DOHH2 (cell line): ENCODE results near the gene BICC1.

Experiments
- H3F3A ChIP-seq: fragments of 200-600 bp; sonication (generic), shearing (Covaris generic); 2 replicates; pipeline ENCODE4 v1.6.0; 2016; ENCODE audit warnings: antibody characterized with exemption, mild to moderate bottlenecking; ENCODE audit not compliant: control insufficient read depth, insufficient read depth
- H3K27ac ChIP-seq: fragments of 200-600 bp; sonication (generic); 2 replicates; pipeline ENCODE4 v1.5.1; 2014; ENCODE audit warnings: low read depth, mild to moderate bottlenecking, low read length, moderate library complexity
- H3K27me3 ChIP-seq: fragments of 200-600 bp; sonication (generic); 2 replicates; pipeline ENCODE4 v1.6.1; 2014; ENCODE audit warnings: mild to moderate bottlenecking, low read length, mixed read lengths; ENCODE audit not compliant: control insufficient read depth
- H3K36me3 ChIP-seq: fragments of 200-600 bp; sonication (generic); 2 replicates; pipeline ENCODE4 v1.6.1; 2014; ENCODE audit warnings: mild to moderate bottlenecking, low read length, moderate library complexity, mixed read lengths; ENCODE audit not compliant: control insufficient read depth
- H3K4me1 ChIP-seq: fragments of 200-600 bp; sonication (generic); 2 replicates; pipeline ENCODE4 v1.6.1; 2014; ENCODE audit warnings: mild to moderate bottlenecking, low read length, mixed read lengths; ENCODE audit not compliant: control insufficient read depth
- H3K4me2 ChIP-seq: fragments of 200-600 bp; sonication (generic); 2 replicates; pipeline ENCODE4 v1.6.0; 2014; ENCODE audit warnings: mild to moderate bottlenecking, low read length, moderate library complexity
- H3K4me3 ChIP-seq: fragments of 200-600 bp; sonication (generic); 2 replicates; pipeline ENCODE4 v1.5.1; 2014; ENCODE audit warnings: mild to moderate bottlenecking, low read length, mixed read lengths
- H3K79me2 ChIP-seq: fragments of 200-600 bp; sonication (generic); 2 replicates; pipeline ENCODE4 v1.6.1; 2014; ENCODE audit warnings: mild to moderate bottlenecking, low read length, mixed read lengths; ENCODE audit not compliant: control insufficient read depth
- H3K9me2 ChIP-seq: fragments of 200-600 bp; sonication (generic); replicated peaks from 2 replicates; pipeline ENCODE4 v1.6.1; 2014; ENCODE audit warnings: mild to moderate bottlenecking, low read length, mixed read lengths; ENCODE audit not compliant: control insufficient read depth
- H3K9me3 ChIP-seq: fragments of 200-600 bp; sonication (generic); 2 replicates; pipeline ENCODE4 v1.6.1; 2014; ENCODE audit warnings: antibody characterized with exemption, low read length, mixed read lengths; ENCODE audit not compliant: control insufficient read depth, insufficient read depth
- H4K20me1 ChIP-seq: fragments of 200-600 bp; sonication (generic); 2 replicates; pipeline ENCODE4 v1.6.0; 2014; ENCODE audit warnings: low read depth, mild to moderate bottlenecking, antibody characterized with exemption, low read length, moderate library complexity; ENCODE audit not compliant: control insufficient read depth, insufficient read depth
- EZH2phosphoT487 ChIP-seq: fragments of 200-600 bp; sonication (generic); IDR thresholded peaks from 2 replicates; pipeline ENCODE4 v1.6.1; 2017; ENCODE audit warnings: borderline replicate concordance, mild to moderate bottlenecking, antibody characterized with exemption, low read length, moderate library complexity, mixed read lengths
- TF ChIP-seq, protein P1 (sequence below): fragments of 200-600 bp; sonication (generic); IDR thresholded peaks from one replicate; pipeline ENCODE4 v1.5.1; 2014; ENCODE audit warnings: antibody characterized with exemption, mild to moderate bottlenecking, low read depth, low read length; ENCODE audit not compliant: poor library complexity, severe bottlenecking

Gene BICC1

DNA sequence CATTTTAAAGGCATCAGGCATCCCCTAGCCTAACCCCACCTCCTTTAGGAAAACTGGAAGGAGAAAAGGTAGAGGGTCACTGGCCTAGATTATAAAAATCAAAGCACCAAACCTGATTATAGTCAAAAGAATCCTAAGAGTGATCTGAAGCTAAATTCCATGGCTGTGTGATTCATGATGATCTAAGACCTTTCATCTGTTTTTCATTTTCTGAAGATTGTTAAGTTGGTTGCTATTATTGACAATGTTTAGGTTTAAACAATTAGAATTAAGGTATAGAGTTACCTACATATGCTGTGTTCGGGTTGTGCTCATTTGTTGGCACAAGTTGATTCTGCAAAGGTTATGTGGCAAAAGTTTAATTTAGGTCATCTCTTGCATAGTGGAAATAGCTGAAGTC lies 148.7 kb downstream of the BICC1 start:
- Histone ChIP-seq H3K36me3 (no peaks in the 10 kb centered on the region), H3K9me2 (no peaks in the 10 kb centered on the region), H3K4me3 (no peak overlapping the region), H3K79me2 (no peaks in the 10 kb centered on the region), H3K4me2 (no peak overlapping the region), H3F3A (no peaks in the 10 kb centered on the region), H4K20me1 (no peaks in the 10 kb centered on the region), H3K27me3 (no peaks in the 10 kb centered on the region), H3K27ac (no peak overlapping the region), H3K4me1 (no peaks in the 10 kb centered on the region), H3K9me3 (no peaks in the 10 kb centered on the region)
- no peak for TF ChIP-seq EZH2phosphoT487
- TF ChIP-seq, protein P1, sequence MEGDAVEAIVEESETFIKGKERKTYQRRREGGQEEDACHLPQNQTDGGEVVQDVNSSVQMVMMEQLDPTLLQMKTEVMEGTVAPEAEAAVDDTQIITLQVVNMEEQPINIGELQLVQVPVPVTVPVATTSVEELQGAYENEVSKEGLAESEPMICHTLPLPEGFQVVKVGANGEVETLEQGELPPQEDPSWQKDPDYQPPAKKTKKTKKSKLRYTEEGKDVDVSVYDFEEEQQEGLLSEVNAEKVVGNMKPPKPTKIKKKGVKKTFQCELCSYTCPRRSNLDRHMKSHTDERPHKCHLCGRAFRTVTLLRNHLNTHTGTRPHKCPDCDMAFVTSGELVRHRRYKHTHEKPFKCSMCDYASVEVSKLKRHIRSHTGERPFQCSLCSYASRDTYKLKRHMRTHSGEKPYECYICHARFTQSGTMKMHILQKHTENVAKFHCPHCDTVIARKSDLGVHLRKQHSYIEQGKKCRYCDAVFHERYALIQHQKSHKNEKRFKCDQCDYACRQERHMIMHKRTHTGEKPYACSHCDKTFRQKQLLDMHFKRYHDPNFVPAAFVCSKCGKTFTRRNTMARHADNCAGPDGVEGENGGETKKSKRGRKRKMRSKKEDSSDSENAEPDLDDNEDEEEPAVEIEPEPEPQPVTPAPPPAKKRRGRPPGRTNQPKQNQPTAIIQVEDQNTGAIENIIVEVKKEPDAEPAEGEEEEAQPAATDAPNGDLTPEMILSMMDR, result no peak

DNA sequence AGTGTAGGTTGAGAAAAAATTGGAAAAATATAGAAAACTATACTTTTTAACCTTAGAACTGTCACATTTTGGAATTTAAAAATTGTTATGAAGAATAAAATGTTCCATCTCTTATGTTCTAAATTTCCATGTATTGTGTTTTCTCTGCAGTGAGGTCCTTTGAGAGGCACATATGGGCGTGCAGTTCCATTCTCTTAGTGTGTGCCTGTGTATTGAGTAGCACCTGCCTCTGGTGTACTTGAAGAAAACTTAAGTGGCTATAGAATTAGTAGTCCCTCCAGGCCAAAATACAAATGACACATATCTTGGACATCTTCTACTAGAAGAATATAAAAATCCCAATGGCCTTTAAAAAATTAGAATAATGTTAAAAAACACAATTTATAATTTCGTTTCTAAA lies 149.2 kb downstream of the BICC1 start:
- no peaks in the 10 kb centered on the region for H3K9me3 ChIP-seq
- H3K9me2 ChIP-seq, result no peaks in the 10 kb centered on the region
- H4K20me1 ChIP-seq, result no peaks in the 10 kb centered on the region
- no peak overlapping the region for H3K4me3 ChIP-seq
- H3F3A ChIP-seq, result no peaks in the 10 kb centered on the region
- TF ChIP-seq, protein P1, result no peak
- no peak for TF ChIP-seq EZH2phosphoT487
- no peaks in the 10 kb centered on the region for H3K36me3 ChIP-seq
- no peaks in the 10 kb centered on the region for H3K27me3 ChIP-seq
- H3K27ac ChIP-seq, result no peak overlapping the region
- H3K4me1 ChIP-seq, result no peaks in the 10 kb centered on the region
- no peaks in the 10 kb centered on the region for H3K79me2 ChIP-seq
- H3K4me2 ChIP-seq, result no peak overlapping the region

DNA sequence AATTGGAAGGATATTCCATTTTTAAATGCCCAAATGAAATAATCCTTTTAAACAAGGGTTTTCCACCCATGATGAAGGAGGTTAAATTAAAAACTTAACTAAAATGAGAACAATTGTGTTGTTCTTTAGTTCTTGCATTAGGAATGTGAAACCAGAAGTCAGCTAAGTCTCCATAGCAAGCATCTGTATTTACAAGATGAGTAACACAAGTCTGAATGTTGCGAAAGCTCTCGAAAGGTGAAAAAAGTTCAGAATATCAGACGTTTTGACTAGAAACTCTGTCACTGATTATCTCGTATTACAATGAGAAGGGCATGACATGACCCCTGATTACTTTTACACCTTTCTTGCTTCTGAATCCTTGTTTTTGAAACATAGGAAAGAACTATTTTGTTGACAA lies 149.6 kb downstream of the BICC1 start:
- no peaks in the 10 kb centered on the region for H3F3A ChIP-seq
- H3K9me3 ChIP-seq, result no peaks in the 10 kb centered on the region
- no peaks in the 10 kb centered on the region for H3K79me2 ChIP-seq
- H3K4me3 ChIP-seq, result no peak overlapping the region
- no peak overlapping the region for H3K4me2 ChIP-seq
- no peaks in the 10 kb centered on the region for H3K4me1 ChIP-seq
- no peaks in the 10 kb centered on the region for H4K20me1 ChIP-seq
- H3K27ac ChIP-seq, result no peak overlapping the region
- H3K27me3 ChIP-seq, result no peaks in the 10 kb centered on the region
- no peaks in the 10 kb centered on the region for H3K9me2 ChIP-seq
- TF ChIP-seq, protein P1, result no peak
- no peak for TF ChIP-seq EZH2phosphoT487
- no peaks in the 10 kb centered on the region for H3K36me3 ChIP-seq

DNA sequence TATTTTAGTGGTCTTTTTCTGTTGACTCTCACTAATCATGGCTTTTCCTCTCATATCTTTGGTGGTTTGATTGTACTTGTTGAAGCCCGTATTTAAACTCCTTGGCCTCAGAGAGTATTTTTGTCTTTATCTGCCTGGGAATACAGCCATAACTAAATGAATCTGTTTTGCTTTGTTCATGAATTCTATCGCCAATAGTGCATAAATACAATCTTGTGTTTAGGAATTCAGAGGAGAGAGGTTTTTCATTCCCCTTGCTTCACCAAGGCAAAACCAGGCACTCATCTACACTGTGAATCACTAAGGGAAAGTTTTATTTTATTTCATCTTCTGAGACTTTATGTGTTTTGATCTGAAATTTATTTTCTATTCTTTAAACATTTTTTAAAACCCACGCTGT lies 152.7 kb downstream of the BICC1 start:
- no peaks in the 10 kb centered on the region for H3K9me2 ChIP-seq
- no peaks in the 10 kb centered on the region for H4K20me1 ChIP-seq
- TF ChIP-seq, protein P1, result no peak
- no peaks in the 10 kb centered on the region for H3K4me1 ChIP-seq
- H3F3A ChIP-seq, result no peaks in the 10 kb centered on the region
- H3K4me3 ChIP-seq, result no peak overlapping the region
- no peak overlapping the region for H3K4me2 ChIP-seq
- no peaks in the 10 kb centered on the region for H3K9me3 ChIP-seq
- no peak overlapping the region for H3K27ac ChIP-seq
- H3K79me2 ChIP-seq, result no peaks in the 10 kb centered on the region
- no peaks in the 10 kb centered on the region for H3K27me3 ChIP-seq
- H3K36me3 ChIP-seq, result no peaks in the 10 kb centered on the region
